ENCODE results near the gene CELF1.
A peak's percentile ranks its signal among the peaks of the same experiment; 100 is the strongest.

CELF1 gene

GRCh38 chr11:47478651-47479329 lies 74.1 kb downstream of the CELF1 start:
- DNase-seq, result no peak

GRCh38 chr11:47477753-47478152 lies 75.2 kb downstream of the CELF1 start:
- DNase-seq, result no peak

GRCh38 chr11:47477323-47477722 lies 75.6 kb downstream of the CELF1 start:
- peak; percentile 74 for DNase-seq

GRCh38 chr11:47470671-47471070 lies 82.3 kb downstream of the CELF1 start:
- no peak for DNase-seq

GRCh38 chr11:47469361-47470179 lies 83.4 kb downstream of the CELF1 start:
- DNase-seq, result peak; percentile 4

GRCh38 chr11:47468598-47469214 lies 84.2 kb downstream of the CELF1 start:
- no peak for DNase-seq

- no peak for DNase-seq
These were observed 85.6 kb downstream of the CELF1 start for GRCh38 chr11:47467357-47467756.

- DNase-seq, result peak; percentile 11
These were observed 86.2 kb downstream of the CELF1 start for GRCh38 chr11:47466701-47467250.

- DNase-seq, result peak; percentile 13
These were observed 86.7 kb downstream of the CELF1 start for GRCh38 chr11:47466201-47466600.

GRCh38 chr11:47464483-47464882 lies 88.4 kb downstream of the CELF1 start:
- peak; percentile 20 for DNase-seq

GRCh38 chr11:47461876-47462275 lies 91.1 kb downstream of the CELF1 start:
- no peak for DNase-seq

- no peak for DNase-seq
These were observed 92.2 kb downstream of the CELF1 start for GRCh38 chr11:47460571-47461235.

GRCh38 chr11:47454258-47454671 lies 98.7 kb downstream of the CELF1 start:
- DNase-seq, result peak; percentile 76

GRCh38 chr11:47453365-47453764 lies 99.6 kb downstream of the CELF1 start:
- no peak for DNase-seq

- no peak for DNase-seq
These were observed 100.9 kb downstream of the CELF1 start for GRCh38 chr11:47451990-47452389.

GRCh38 chr11:47451436-47451835 lies 101.5 kb downstream of the CELF1 start:
- DNase-seq, result no peak

GRCh38 chr11:47449541-47449940 lies 103.4 kb downstream of the CELF1 start:
- DNase-seq, result no peak

- DNase-seq, result no peak
These were observed 104.1 kb downstream of the CELF1 start, which contains the start of gene RAPSN for GRCh38 chr11:47448566-47449427. Gene RAPSN (minus strand): TSS chr11:47449136. CDS start chr11:47448964, 172 bp downstream.

- DNase-seq, result no peak
These were observed 105.0 kb downstream of the CELF1 start for GRCh38 chr11:47447906-47448305.

GRCh38 chr11:47446833-47447232 lies 106.1 kb downstream of the CELF1 start:
- no peak for DNase-seq

GRCh38 chr11:47445840-47446239 lies 107.1 kb downstream of the CELF1 start:
- no peak for DNase-seq

GRCh38 chr11:47443817-47444216 lies 109.1 kb downstream of the CELF1 start:
- DNase-seq, result no peak

All from HCEC 1CT (cell line).